Metanephros (tissue), 1 donor: ENCODE results near the gene TINAGL1. TPM values are rescaled to one million over a fixed set of nuclear protein-coding genes. Genes with fewer than 3 reads are reported as not detected.

Experiments
- total RNA-seq: library from RNA; depleted of rRNA; stranded (reverse); fragments of >200 nt; gene quantifications from one replicate; pipeline ENCODE4 v1.2.3, GENCODE V29; 2014

TINAGL1 gene
- total RNA-seq: 96.1 TPM

GRCh38 chr1:31576201-31576669 is at the start of gene TINAGL1:
Gene TINAGL1 (plus strand): TSS chr1:31576515. CDS start chr1:31577149, 634 bp downstream.

GRCh38 chr1:31617218-31617915 is 41.1 kb downstream of the TINAGL1 start, which contains the start of gene HCRTR1:
Gene HCRTR1 (plus strand): TSS chr1:31617689. CDS start chr1:31619193, 1,504 bp downstream.

Other genes with a start within 250 kb of the TINAGL1 start
- gene FABP3, start 203.4 kb upstream of the TINAGL1 start, total RNA-seq: 49.9 TPM
- gene SERINC2, start 163.3 kb upstream of the TINAGL1 start, total RNA-seq: 24.8 TPM
- 0.35 TPM for gene HCRTR1, start 41.2 kb downstream of the TINAGL1 start, total RNA-seq
- gene PEF1, start 68.4 kb downstream of the TINAGL1 start, total RNA-seq: 76.0 TPM
- gene COL16A1, start 127.5 kb downstream of the TINAGL1 start, total RNA-seq: 113 TPM
- 18.9 TPM for gene ADGRB2, start 187.8 kb downstream of the TINAGL1 start, total RNA-seq
- gene SPOCD1, start 239.5 kb downstream of the TINAGL1 start, total RNA-seq: 0.76 TPM